Activated T-helper 9 cell treated with anti-CD3 and anti-CD28 coated beads, Interleukin-2, amount 50 U/mL, for 16 hours (primary cell): ENCODE data around the gene SPATA31A7.
"Not testable (repeated sequence)": the region's sequence is repeated elsewhere in the genome, so short reads cannot be mapped to it uniquely, and the experiment has no call there.

Experiments
- DNase-seq: peaks from one replicate; pipeline ENCODE4 v3.0.0-alpha.2; 2020; ENCODE audit warnings: low read depth

SPATA31A7 gene

DNA sequence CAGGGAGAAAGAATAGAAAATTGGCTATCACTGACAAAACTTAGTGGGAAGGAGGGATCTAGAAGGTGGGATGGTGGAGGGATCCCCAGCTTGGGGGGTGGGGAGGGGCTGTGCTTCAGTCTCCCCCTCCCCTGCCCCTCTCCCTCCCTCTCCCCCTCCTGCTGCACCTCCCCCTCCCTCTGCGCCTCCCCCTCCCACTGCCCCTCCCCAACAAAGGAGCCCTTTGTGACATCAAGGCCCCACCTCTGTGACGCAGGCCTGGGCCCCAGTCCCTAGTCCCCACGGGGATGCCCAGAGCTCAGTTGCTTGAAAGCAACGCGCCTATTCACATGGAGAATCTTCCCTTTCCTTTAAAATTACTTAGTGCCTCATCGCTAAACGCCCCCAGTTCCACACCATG, at the start of gene SPATA31A7:
Gene SPATA31A7 (plus strand): TSS at position 301 of the 400 bp plus-strand sequence. CDS start 29 bp downstream, at position 330.
- DNase-seq, result not testable (repeated sequence)

DNA sequence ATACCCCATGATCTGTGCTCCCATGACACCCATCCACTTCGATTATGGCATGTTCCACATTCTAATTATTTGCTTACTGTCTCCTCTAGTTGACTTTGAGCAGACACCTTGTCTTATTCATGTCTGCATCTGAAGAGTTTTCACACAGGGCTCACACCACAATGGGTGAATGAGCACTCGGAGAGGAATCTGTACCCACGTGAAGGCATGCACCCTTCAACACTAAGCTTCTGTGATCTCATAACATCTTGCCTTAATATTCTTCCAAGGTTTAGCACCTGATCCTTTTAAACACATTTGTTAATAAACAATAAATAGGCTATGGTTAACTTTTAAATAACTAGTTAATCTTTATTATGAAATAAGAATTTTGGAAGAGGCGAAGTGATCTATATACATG, 36.6 kb downstream of the SPATA31A7 start:
- DNase-seq, result not testable (repeated sequence)
